Ramos (cell line): ENCODE measurements around the gene EZH1.

ENCODE experiments used
- in situ Hi-C: fragments of 300-500 bp; cut with MboI; formaldehyde crosslinking; loops from one replicate; pipeline ENCODE4 v1.14.3; 2022; ENCODE audit warnings: low sequenced_read_pairs; ENCODE audit not compliant: unreplicated experiment

The EZH1 gene

GRCh38 chr17:42773290-42774035, 28.6 kb upstream of the EZH1 start, which contains the start of gene VPS25:
VPS25 (plus strand) TSS chr17:42773449; CDS start chr17:42773476, 27 bp downstream.
- in situ Hi-C loops, result no loop called here

GRCh38 chr17:42772945-42773289, 28.1 kb upstream of the EZH1 start:
- in situ Hi-C loops, result no loop called here

GRCh38 chr17:42769964-42770363, 25.1 kb upstream of the EZH1 start:
- in situ Hi-C loops, result loop anchor here (10.0 kb wide), 1 partner anchor 195 kb away; the partner anchor contains the start of gene PSMC3IP

- in situ Hi-C loops, result loop anchor here (10.0 kb wide), 1 partner anchor 193 kb away; the partner anchor contains the start of gene PSMC3IP
These were observed 23.2 kb upstream of the EZH1 start for GRCh38 chr17:42768006-42768405.

- in situ Hi-C loops, result loop anchor here (10.0 kb wide), 1 partner anchor 193 kb away; the partner anchor contains the start of gene PSMC3IP
These were observed 22.7 kb upstream of the EZH1 start for GRCh38 chr17:42767512-42767911.

GRCh38 chr17:42766124-42766523, 21.3 kb upstream of the EZH1 start:
- in situ Hi-C loops, result loop anchor here (10.0 kb wide), 1 partner anchor 191 kb away; the partner anchor contains the start of gene PSMC3IP

- in situ Hi-C loops, result loop anchor here (10.0 kb wide), 1 partner anchor 187 kb away; the partner anchor contains the start of gene PSMC3IP
These were observed 16.8 kb upstream of the EZH1 start for GRCh38 chr17:42761638-42762037.

GRCh38 chr17:42760652-42761581, 16.1 kb upstream of the EZH1 start, which contains the start of gene RAMP2:
RAMP2 (plus strand) TSS chr17:42761227; CDS start chr17:42761262, 35 bp downstream.
- in situ Hi-C loops, result loop anchor here (10.0 kb wide), 1 partner anchor 186 kb away; the partner anchor contains the start of gene PSMC3IP

- in situ Hi-C loops, result loop anchor here (10.0 kb wide), 1 partner anchor 185 kb away; the partner anchor contains the start of gene PSMC3IP
These were observed 15.3 kb upstream of the EZH1 start for GRCh38 chr17:42759982-42760651.

GRCh38 chr17:42754782-42755181, 9.9 kb upstream of the EZH1 start:
- in situ Hi-C loops, result no loop called here

GRCh38 chr17:42751628-42752027, 6.8 kb upstream of the EZH1 start:
- in situ Hi-C loops, result no loop called here

GRCh38 chr17:42750739-42751344, 6.0 kb upstream of the EZH1 start:
- in situ Hi-C loops, result no loop called here

- in situ Hi-C loops, result loop anchor here (25.0 kb wide), 1 partner anchor 613 kb away; no protein-coding TSS in a partner anchor
These were observed 4.3 kb upstream of the EZH1 start for GRCh38 chr17:42748908-42749798.

GRCh38 chr17:42748202-42748907, 3.5 kb upstream of the EZH1 start:
- in situ Hi-C loops, result loop anchor here (25.0 kb wide), 1 partner anchor 614 kb away; no protein-coding TSS in a partner anchor

- in situ Hi-C loops, result loop anchor here (25.0 kb wide), 1 partner anchor 618 kb away; no protein-coding TSS in a partner anchor
These were observed 496 bp downstream of the EZH1 start for GRCh38 chr17:42744283-42744805.

GRCh38 chr17:42743595-42744282, 1.1 kb downstream of the EZH1 start:
- in situ Hi-C loops, result loop anchor here (25.0 kb wide), 1 partner anchor 619 kb away; no protein-coding TSS in a partner anchor

GRCh38 chr17:42742916-42743315, 1.9 kb downstream of the EZH1 start:
- in situ Hi-C loops, result loop anchor here (25.0 kb wide), 1 partner anchor 619 kb away; no protein-coding TSS in a partner anchor
